GM23338 (cell line): Measurements from ENCODE around the gene BCL2L14. TPM values are rescaled to one million over a fixed set of nuclear protein-coding genes. Genes with fewer than 3 reads are reported as not detected.

Experiments used
- ATAC-seq: fragments of 200-7000 bp; cut with Tn5 transposase; 3 replicates; pipeline ENCODE4 v1.9.1; 2020
- DNase-seq: peaks from one replicate; pipeline ENCODE4 v3.0.0-alpha.2; 2015; ENCODE audit warnings: low spot score
- H2AFZ ChIP-seq: fragments of 200-600 bp; sonication (generic); 2 replicates; pipeline ENCODE4 v1.8.0; 2016; ENCODE audit warnings: antibody characterized with exemption, mild to moderate bottlenecking, moderate library complexity
- H3F3A ChIP-seq: fragments of 200-600 bp; sonication (generic); replicated peaks from 2 replicates; pipeline ENCODE4 v1.8.0; 2017; ENCODE audit warnings: antibody characterized with exemption, mixed run types, low read depth
- H3K27ac ChIP-seq: fragments of 200-600 bp; sonication (generic); 2 replicates; pipeline ENCODE4 v1.6.1; 2016; ENCODE audit warnings: low read depth
- H3K27me3 ChIP-seq: fragments of 200-600 bp; sonication (generic); 2 replicates; pipeline ENCODE4 v1.8.0; 2016; ENCODE audit warnings: mild to moderate bottlenecking, mixed run types, moderate library complexity; ENCODE audit not compliant: insufficient read depth
- H3K36me3 ChIP-seq: fragments of 200-600 bp; sonication (generic); 2 replicates; pipeline ENCODE4 v1.8.0; 2016; ENCODE audit warnings: mild to moderate bottlenecking; ENCODE audit not compliant: insufficient read depth
- H3K4me1 ChIP-seq: fragments of 200-600 bp; sonication (generic); 2 replicates; pipeline ENCODE4 v1.8.0; 2016; ENCODE audit warnings: mild to moderate bottlenecking, moderate library complexity; ENCODE audit not compliant: insufficient read depth
- H3K4me2 ChIP-seq: fragments of 200-600 bp; sonication (generic); 2 replicates; pipeline ENCODE4 v1.7.1; 2017; ENCODE audit warnings: mixed run types
- H3K4me3 ChIP-seq: fragments of 200-600 bp; sonication (generic); 2 replicates; pipeline ENCODE4 v1.6.1; 2016; ENCODE audit warnings: mixed run types
- H3K79me2 ChIP-seq: fragments of 200-600 bp; sonication (generic); replicated peaks from 2 replicates; pipeline ENCODE4 v1.8.0; 2017; ENCODE audit warnings: mild to moderate bottlenecking; ENCODE audit not compliant: insufficient read depth
- H3K9me2 ChIP-seq: fragments of 200-600 bp; sonication (generic); 2 replicates; pipeline ENCODE4 v1.8.0; 2017; ENCODE audit not compliant: insufficient read depth
- H4K20me1 ChIP-seq: fragments of 200-600 bp; sonication (generic); replicated peaks from 2 replicates; pipeline ENCODE4 v1.8.0; 2017; ENCODE audit warnings: mild to moderate bottlenecking; ENCODE audit not compliant: insufficient read depth
- H3K27ac Mint-ChIP-seq: 2 replicates; pipeline ENCODE4 v1.8.0; 2020; ENCODE audit warnings: inconsistent platforms, mild to moderate bottlenecking, moderate library complexity, mixed read lengths
- H3K27me3 Mint-ChIP-seq: 3 replicates; pipeline ENCODE4 v1.8.0; 2022; ENCODE audit warnings: low read depth, mild to moderate bottlenecking, moderate library complexity, mixed read lengths, inconsistent platforms; ENCODE audit not compliant: insufficient read depth, poor library complexity
- H3K36me3 Mint-ChIP-seq: 3 replicates; pipeline ENCODE4 v1.8.0; 2021; ENCODE audit warnings: low read depth, mild to moderate bottlenecking, inconsistent platforms, moderate library complexity, mixed read lengths
- H3K4me1 Mint-ChIP-seq: 3 replicates; pipeline ENCODE4 v1.8.0; 2020; ENCODE audit warnings: mild to moderate bottlenecking, inconsistent platforms, mixed read lengths
- H3K4me3 Mint-ChIP-seq: 3 replicates; pipeline ENCODE4 v1.8.0; 2021; ENCODE audit warnings: moderate library complexity, mild to moderate bottlenecking, inconsistent platforms, mixed read lengths
- H3K9me3 Mint-ChIP-seq: 3 replicates; pipeline ENCODE4 v1.8.0; 2020; ENCODE audit warnings: moderate library complexity, mild to moderate bottlenecking, inconsistent platforms, mixed read lengths
- CREB1 ChIP-seq: fragments of 250-450 bp; sonication (Bioruptor Pico); IDR thresholded peaks from 2 replicates; pipeline ENCODE4 v1.5.0; 2020; ENCODE audit warnings: low read depth, mild to moderate bottlenecking, moderate library complexity
- CTCF ChIP-seq, 2 experiments: fragments of 200-600 bp in 1 of 2; sonication (generic) in 1 of 2; conservative IDR thresholded peaks; 2 replicates each; pipeline versions ENCODE4 v1.5.1 to v1.6.1; 2016 to 2017; ENCODE audit warnings: antibody characterized with exemption in 2 of 2, low read depth in 2 of 2, mild to moderate bottlenecking in 2 of 2, moderate library complexity in 1 of 2
- ETS1 ChIP-seq: IDR thresholded peaks from 2 replicates; pipeline ENCODE4 v1.6.1; 2016; ENCODE audit warnings: antibody characterized with exemption
- EZH2 ChIP-seq: fragments of 200-600 bp; sonication (generic); IDR thresholded peaks from one replicate; pipeline ENCODE4 v1.8.0; 2017; ENCODE audit warnings: antibody characterized with exemption, mild to moderate bottlenecking, low read depth; ENCODE audit not compliant: unreplicated experiment
- JUNB ChIP-seq: IDR thresholded peaks from one replicate; pipeline ENCODE4 v1.6.1; 2016; ENCODE audit warnings: antibody characterized with exemption; ENCODE audit not compliant: unreplicated experiment
- NANOG ChIP-seq: IDR thresholded peaks from 2 replicates; pipeline ENCODE4 v1.6.1; 2016; ENCODE audit warnings: antibody characterized with exemption, borderline replicate concordance
- REST ChIP-seq: IDR thresholded peaks from one replicate; pipeline ENCODE4 v1.6.1; 2018; ENCODE audit warnings: antibody characterized with exemption; ENCODE audit not compliant: unreplicated experiment
- STAT1 ChIP-seq: IDR thresholded peaks from one replicate; pipeline ENCODE4 v1.6.1; 2016; ENCODE audit warnings: antibody characterized with exemption; ENCODE audit not compliant: unreplicated experiment
- ZNF114 ChIP-seq: fragments of 250-450 bp; sonication (Bioruptor Pico); IDR thresholded peaks from 2 replicates; pipeline ENCODE4 v1.5.0; 2020; ENCODE audit warnings: mild to moderate bottlenecking, moderate library complexity
- ZNF331 ChIP-seq: fragments of 250-450 bp; sonication (Bioruptor Pico); IDR thresholded peaks from 2 replicates; pipeline ENCODE4 v1.5.0; 2020; ENCODE audit warnings: low read depth, mild to moderate bottlenecking, moderate library complexity
- ZNF462 ChIP-seq: fragments of 250-450 bp; sonication (Bioruptor Pico); IDR thresholded peaks from 2 replicates; pipeline ENCODE4 v1.5.0; 2020; ENCODE audit warnings: mild to moderate bottlenecking, moderate library complexity
- polyA plus RNA-seq: library from polyadenylated mRNA; unstranded; fragments of >200 nt; fragmentation: Nextera tagmentation; extraction: Ambion mirVana; gene quantifications from 2 replicates; pipeline ENCODE4 v1.2.1, GENCODE V29; 2016
- total RNA-seq: library from RNA; depleted of rRNA; stranded (reverse); fragments of >200 nt; shearing (Covaris generic); gene quantifications from 2 replicates; pipeline ENCODE4 v1.2.3, GENCODE V29; 2014

The BCL2L14 gene
- total and polyA plus RNA-seq, 2 experiments from 2014 or later = 2.1 to 2.7 TPM

GRCh38 chr12:12033824-12034223 lies 36.9 kb upstream of the BCL2L14 start (continued):
- no peak for TF ChIP-seq ZNF462 (CRISPR knock-in tag)

- H3K36me3 Mint-ChIP-seq = peaks cover 4% of the 10 kb centered on the region; the same call in 1 of the 3 replicates
- peaks cover 9% of the 10 kb centered on the region for H3K27me3 Mint-ChIP-seq
- Histone ChIP-seq H3K79me2 (no peaks in the 10 kb centered on the region), H3K36me3 (no peaks in the 10 kb centered on the region), H3K4me1 (peaks cover 5% of the 10 kb centered on the region; the same call in 1 of the 2 replicates), H3K27ac (no peak overlapping the region), H3K9me2 (no peaks in the 10 kb centered on the region), H3K27me3 (no peaks in the 10 kb centered on the region), H2AFZ (no peak overlapping the region), H3K4me3 (no peak overlapping the region), H4K20me1 (no peaks in the 10 kb centered on the region), H3K4me2 (no peak overlapping the region), H3F3A (no peaks in the 10 kb centered on the region)
- no peak overlapping the region for H3K27ac Mint-ChIP-seq
- DNase-seq = no peak
- no peak overlapping the region for H3K4me3 Mint-ChIP-seq
- ATAC-seq = no peak
- H3K9me3 Mint-ChIP-seq = peaks cover 12% of the 10 kb centered on the region; the same call in 2 of the 3 replicates
- H3K4me1 Mint-ChIP-seq = peaks cover 8% of the 10 kb centered on the region
- no peak for TF ChIP-seq JUNB
- TF ChIP-seq ZNF114 = no peak
- TF ChIP-seq CTCF (conservative IDR thresholded peaks at IDR 0.05; ENCODE audit: low read depth in 2 of 2) = no peak
- no peak for TF ChIP-seq NANOG
- no peak for TF ChIP-seq STAT1
- TF ChIP-seq CREB1 = no peak
- no peak for TF ChIP-seq EZH2
- no peak for TF ChIP-seq ZNF331 (CRISPR knock-in tag)
- TF ChIP-seq ETS1 = no peak
- TF ChIP-seq REST = no peak
These were observed 36.4 kb upstream of the BCL2L14 start for GRCh38 chr12:12034344-12034743.
